Measurements from ENCODE around the gene CHRNA7.

The CHRNA7 gene

GRCh38 chr15:32098033-32098432 lies 67.7 kb downstream of the CHRNA7 start:
- TF ChIP-seq, protein P1, sequence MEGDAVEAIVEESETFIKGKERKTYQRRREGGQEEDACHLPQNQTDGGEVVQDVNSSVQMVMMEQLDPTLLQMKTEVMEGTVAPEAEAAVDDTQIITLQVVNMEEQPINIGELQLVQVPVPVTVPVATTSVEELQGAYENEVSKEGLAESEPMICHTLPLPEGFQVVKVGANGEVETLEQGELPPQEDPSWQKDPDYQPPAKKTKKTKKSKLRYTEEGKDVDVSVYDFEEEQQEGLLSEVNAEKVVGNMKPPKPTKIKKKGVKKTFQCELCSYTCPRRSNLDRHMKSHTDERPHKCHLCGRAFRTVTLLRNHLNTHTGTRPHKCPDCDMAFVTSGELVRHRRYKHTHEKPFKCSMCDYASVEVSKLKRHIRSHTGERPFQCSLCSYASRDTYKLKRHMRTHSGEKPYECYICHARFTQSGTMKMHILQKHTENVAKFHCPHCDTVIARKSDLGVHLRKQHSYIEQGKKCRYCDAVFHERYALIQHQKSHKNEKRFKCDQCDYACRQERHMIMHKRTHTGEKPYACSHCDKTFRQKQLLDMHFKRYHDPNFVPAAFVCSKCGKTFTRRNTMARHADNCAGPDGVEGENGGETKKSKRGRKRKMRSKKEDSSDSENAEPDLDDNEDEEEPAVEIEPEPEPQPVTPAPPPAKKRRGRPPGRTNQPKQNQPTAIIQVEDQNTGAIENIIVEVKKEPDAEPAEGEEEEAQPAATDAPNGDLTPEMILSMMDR (IDR thresholded peaks at IDR 0.05; ENCODE audit: low read depth, low read length) = no peak
- DNase-seq = no peak
- no peak overlapping the region for H3K27ac ChIP-seq

DNA sequence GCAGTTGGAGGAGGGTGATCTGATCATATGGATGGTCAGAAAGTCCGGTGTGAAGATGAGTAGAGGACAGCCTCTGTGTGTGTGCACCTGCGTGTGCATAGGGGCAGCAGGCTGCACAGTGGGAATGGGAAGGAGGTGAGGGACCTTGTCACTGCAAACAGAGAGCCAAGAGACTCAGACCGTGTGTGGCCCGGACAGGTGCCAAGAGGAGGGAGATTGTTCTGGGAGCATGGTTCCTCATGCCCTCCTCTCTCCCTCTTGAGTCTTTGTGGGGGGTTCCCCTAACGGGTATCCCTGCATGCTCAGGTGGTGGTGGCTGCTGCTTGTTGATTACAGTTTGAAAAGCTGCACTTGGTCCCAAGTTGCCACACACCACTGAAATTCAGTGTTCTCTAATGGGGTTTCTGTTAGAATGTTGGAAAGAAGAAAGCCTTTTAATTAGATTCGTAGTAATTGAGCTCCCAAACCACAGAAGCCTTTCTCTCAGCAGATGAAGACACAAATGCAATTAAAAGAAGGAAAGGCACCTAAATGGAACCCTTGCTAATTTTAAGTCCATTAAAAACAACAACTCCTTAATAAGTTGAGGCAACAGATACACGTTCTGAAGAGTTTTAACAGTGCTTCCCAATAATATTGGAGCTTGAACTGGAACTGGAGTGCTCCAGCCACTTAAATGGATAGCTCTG lies 68.9 kb downstream of the CHRNA7 start:
- Histone ChIP-seq H3K4me3 (ENCODE audit: low read depth, low read length) (no peak overlapping the region), H3K27ac (no peak overlapping the region), H3K9me3 (ENCODE audit: severe bottlenecking) (no peaks in the 10 kb centered on the region), H3K27me3 (ENCODE audit: insufficient read depth, low read depth, severe bottlenecking) (no peaks in the 10 kb centered on the region), H3K36me3 (no peaks in the 10 kb centered on the region)
- no peak for DNase-seq
- TF ChIP-seq, protein P1 (IDR thresholded peaks at IDR 0.05; ENCODE audit: low read depth, low read length) = no peak

More at GRCh38 chr15:32098033-32098432, 67.7 kb downstream of the CHRNA7 start:
- Histone ChIP-seq H3K36me3 (no peaks in the 10 kb centered on the region), H3K9me3 (ENCODE audit: severe bottlenecking) (no peaks in the 10 kb centered on the region), H3K4me3 (ENCODE audit: low read depth, low read length) (no peak overlapping the region), H3K27me3 (ENCODE audit: insufficient read depth, low read depth, severe bottlenecking) (no peaks in the 10 kb centered on the region)

DNA sequence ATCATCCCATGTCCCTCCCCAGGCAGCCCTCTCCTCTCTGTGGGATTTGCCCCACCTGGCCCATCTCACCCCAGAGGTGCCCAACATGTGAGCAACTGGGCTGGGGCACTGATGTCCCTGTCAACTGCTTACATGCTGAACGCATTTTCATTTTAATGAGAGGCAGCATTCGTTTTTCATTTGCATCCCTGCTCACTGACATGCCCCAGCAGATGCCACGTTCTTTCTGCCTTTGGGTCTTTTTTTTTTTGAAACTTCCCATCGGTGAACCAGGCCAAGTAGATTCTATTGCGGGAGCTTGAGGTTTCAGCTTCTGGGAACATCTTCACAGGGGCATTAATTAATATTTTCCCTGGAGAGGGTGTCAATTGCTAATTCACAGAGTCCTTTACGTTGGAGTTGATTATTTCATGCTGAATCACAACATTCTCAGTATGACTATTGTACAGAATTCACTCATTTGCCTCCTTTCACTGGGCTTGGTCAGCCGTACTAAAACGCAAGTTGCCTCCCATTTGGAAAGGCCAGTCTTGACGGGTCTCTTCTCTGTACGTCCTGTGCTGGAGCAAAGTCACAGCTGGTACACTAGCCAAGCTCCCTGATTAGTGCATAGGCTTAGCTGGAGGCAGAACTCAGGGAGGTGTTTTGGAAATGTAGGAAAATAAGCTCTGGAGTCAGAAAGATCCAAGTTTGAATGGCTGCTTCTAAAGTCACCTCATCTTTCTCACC lies 69.8 kb downstream of the CHRNA7 start:
- Histone ChIP-seq H3K9me3 (ENCODE audit: severe bottlenecking) (no peaks in the 10 kb centered on the region), H3K36me3 (no peaks in the 10 kb centered on the region), H3K4me3 (ENCODE audit: low read depth, low read length) (no peak overlapping the region), H3K27me3 (ENCODE audit: insufficient read depth, low read depth, severe bottlenecking) (no peaks in the 10 kb centered on the region), H3K27ac (no peak overlapping the region)
- TF ChIP-seq, protein P1 (IDR thresholded peaks at IDR 0.05; ENCODE audit: low read depth, low read length) = no peak
- DNase-seq = peak; percentile 51

DNA sequence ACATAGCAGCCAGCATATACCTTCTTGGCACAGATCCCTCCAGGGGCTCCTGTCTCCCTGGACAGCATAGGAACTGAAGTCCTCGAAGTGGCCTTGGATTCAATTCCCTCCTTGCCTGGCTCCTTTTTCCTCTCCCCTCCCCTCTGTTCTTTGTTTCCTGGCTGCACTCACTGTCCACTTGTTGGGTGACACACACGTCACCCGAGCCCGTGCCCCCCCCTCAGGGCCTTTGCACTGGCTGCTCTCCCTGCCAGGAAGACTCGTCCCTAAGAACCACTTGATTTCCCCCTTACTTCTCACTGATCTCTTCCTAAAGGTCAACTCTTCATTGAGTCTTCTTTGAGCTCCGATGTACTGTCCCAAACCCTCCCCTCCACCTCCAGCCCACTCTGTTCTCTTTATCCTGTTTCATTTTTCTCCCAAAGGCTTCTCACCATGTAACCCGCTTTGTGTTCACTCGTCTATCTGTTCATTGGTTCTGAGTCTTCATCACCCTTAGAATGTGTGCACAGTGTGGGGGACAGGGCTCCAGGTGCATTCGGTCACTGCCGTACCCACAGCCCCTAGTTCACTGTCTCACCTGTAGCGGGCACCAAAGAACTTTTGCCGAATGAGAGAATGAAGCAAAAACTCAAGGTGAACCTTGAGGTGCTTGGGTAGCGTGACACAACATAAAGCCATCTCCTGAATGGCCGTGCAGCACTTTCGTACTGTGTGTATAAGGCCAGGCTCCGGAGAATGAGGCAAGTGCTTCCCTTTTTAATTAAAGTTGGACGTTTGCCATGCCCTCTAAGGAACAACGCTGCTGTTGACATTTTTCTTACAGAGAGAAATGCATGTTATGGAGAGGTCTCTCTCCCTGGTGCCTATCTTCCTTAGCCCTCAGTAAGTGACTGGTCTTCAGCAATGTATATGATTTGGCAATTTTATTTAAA lies 74.0 kb downstream of the CHRNA7 start:
- TF ChIP-seq, protein P1 (IDR thresholded peaks at IDR 0.05; ENCODE audit: low read depth, low read length) = peak; percentile 61
- no peak overlapping the region for H3K27ac ChIP-seq
- H3K4me3 ChIP-seq (ENCODE audit: low read depth, low read length) = no peak overlapping the region
- H3K27me3 ChIP-seq (ENCODE audit: insufficient read depth, low read depth, severe bottlenecking) = no peaks in the 10 kb centered on the region
- H3K36me3 ChIP-seq = no peaks in the 10 kb centered on the region
- no peak for DNase-seq
- no peaks in the 10 kb centered on the region for H3K9me3 ChIP-seq (ENCODE audit: severe bottlenecking)

- no peak overlapping the region for H3K4me3 ChIP-seq (ENCODE audit: low read depth, low read length)
- TF ChIP-seq, protein P1 (IDR thresholded peaks at IDR 0.05; ENCODE audit: low read depth, low read length) = no peak
- H3K27ac ChIP-seq = no peak overlapping the region
- no peaks in the 10 kb centered on the region for H3K36me3 ChIP-seq
- no peaks in the 10 kb centered on the region for H3K27me3 ChIP-seq (ENCODE audit: insufficient read depth, low read depth, severe bottlenecking)
- no peaks in the 10 kb centered on the region for H3K9me3 ChIP-seq (ENCODE audit: severe bottlenecking)
- no peak for DNase-seq
These were observed 75.2 kb downstream of the CHRNA7 start for GRCh38 chr15:32105258-32106241.

All from WERI-Rb-1 (cell line).